Uterus (tissue), 2 donors: ENCODE data around the gene MAP3K3.

Experiments used
- POLR2A ChIP-seq, 2 donors: fragments of 450-650 bp; IDR thresholded peaks; one replicate each; pipeline ENCODE4 v1.6.1; 2016; ENCODE audit warnings: antibody characterized with exemption in 2 of 2, mild to moderate bottlenecking in 1 of 2, moderate library complexity in 1 of 2
- TF ChIP-seq, protein P1 (sequence below), 4 experiments: fragments of 200-600 bp in 2 of 4; fragments of 450-650 bp in 2 of 4; sonication (generic) in 2 of 4; IDR thresholded peaks; one replicate each; pipeline ENCODE4 v1.5.1; 2016 to 2019; ENCODE audit warnings: antibody characterized with exemption in 4 of 4, mild to moderate bottlenecking in 2 of 4, moderate library complexity in 1 of 4

DNA sequence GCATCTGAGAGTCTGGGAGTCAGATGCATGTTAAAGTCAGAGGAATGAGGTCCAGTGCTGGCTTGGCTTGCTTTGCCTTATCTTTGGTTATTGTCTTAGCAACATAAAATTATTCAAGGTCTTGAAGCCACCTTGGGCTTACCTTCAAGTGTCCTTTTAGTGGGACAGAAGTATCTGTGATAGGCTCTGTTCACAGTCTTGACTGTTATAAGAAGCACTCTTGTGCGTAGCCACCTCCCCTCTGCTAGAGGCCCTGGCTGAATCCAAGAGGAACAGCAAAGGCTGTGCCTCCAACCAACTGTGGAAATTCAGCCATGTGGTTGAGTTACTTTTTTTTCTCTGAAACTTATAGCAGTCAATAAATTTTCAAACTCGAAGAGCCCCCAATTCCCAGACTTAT is 8.6 kb upstream of the MAP3K3 start:
- TF ChIP-seq, protein P1, sequence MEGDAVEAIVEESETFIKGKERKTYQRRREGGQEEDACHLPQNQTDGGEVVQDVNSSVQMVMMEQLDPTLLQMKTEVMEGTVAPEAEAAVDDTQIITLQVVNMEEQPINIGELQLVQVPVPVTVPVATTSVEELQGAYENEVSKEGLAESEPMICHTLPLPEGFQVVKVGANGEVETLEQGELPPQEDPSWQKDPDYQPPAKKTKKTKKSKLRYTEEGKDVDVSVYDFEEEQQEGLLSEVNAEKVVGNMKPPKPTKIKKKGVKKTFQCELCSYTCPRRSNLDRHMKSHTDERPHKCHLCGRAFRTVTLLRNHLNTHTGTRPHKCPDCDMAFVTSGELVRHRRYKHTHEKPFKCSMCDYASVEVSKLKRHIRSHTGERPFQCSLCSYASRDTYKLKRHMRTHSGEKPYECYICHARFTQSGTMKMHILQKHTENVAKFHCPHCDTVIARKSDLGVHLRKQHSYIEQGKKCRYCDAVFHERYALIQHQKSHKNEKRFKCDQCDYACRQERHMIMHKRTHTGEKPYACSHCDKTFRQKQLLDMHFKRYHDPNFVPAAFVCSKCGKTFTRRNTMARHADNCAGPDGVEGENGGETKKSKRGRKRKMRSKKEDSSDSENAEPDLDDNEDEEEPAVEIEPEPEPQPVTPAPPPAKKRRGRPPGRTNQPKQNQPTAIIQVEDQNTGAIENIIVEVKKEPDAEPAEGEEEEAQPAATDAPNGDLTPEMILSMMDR (IDR thresholded peaks at IDR 0.05): no peak
- TF ChIP-seq POLR2A (IDR thresholded peaks at IDR 0.05): no peak
